Lung (tissue), 12 donors: ENCODE data around the gene ANKRD34B. TPM values are rescaled to one million over a fixed set of nuclear protein-coding genes. Genes with fewer than 3 reads are reported as not detected.

Experiments used
- ATAC-seq: fragments of 200-7000 bp; cut with Tn5 transposase; one replicate; pipeline ENCODE4 v1.9.1; 2020; ENCODE audit warnings: moderate number of reproducible peaks; ENCODE audit not compliant: insufficient read depth, low FRiP score
- DNase-seq, 3 donors: peaks; one replicate each; pipeline ENCODE4 v3.0.0-alpha.2; 2013 to 2017
- H3K27ac ChIP-seq, 2 donors: one replicate each; pipeline ENCODE4 v1.5.1; 2013; ENCODE audit warnings: mild to moderate bottlenecking in 2 of 2, moderate library complexity in 2 of 2, control low read depth in 1 of 2, inconsistent platforms in 1 of 2, low read depth in 1 of 2, low read length in 1 of 2
- H3K27me3 ChIP-seq, 3 donors: one replicate each; pipeline ENCODE4 v1.5.1; 2013; ENCODE audit warnings: low read length in 2 of 3; ENCODE audit not compliant: control insufficient read depth in 3 of 3, insufficient read depth in 3 of 3
- H3K36me3 ChIP-seq, 4 donors: one replicate each; pipeline ENCODE4 v1.5.1; 2013; ENCODE audit warnings: low read length in 4 of 4, mild to moderate bottlenecking in 1 of 4, moderate library complexity in 1 of 4; ENCODE audit not compliant: control insufficient read depth in 4 of 4, insufficient read depth in 4 of 4
- H3K4me1 ChIP-seq, 5 donors: one replicate each; pipeline ENCODE4 v1.5.1; 2013; ENCODE audit warnings: low read length in 5 of 5, mild to moderate bottlenecking in 2 of 5, moderate library complexity in 1 of 5; ENCODE audit not compliant: control insufficient read depth in 5 of 5, insufficient read depth in 5 of 5
- H3K4me3 ChIP-seq: one replicate; pipeline ENCODE4 v1.5.1; 2013; ENCODE audit warnings: mild to moderate bottlenecking, control low read depth, moderate library complexity
- H3K9ac ChIP-seq, 2 donors: one replicate each; pipeline ENCODE4 v1.5.1; 2013; ENCODE audit warnings: low read length in 2 of 2, control low read depth in 1 of 2; ENCODE audit not compliant: insufficient read depth in 1 of 2
- H3K9me3 ChIP-seq, 4 donors: one replicate each; pipeline ENCODE4 v1.5.1; 2013; ENCODE audit warnings: low read length in 3 of 4, mild to moderate bottlenecking in 1 of 4, moderate library complexity in 1 of 4; ENCODE audit not compliant: control insufficient read depth in 4 of 4, insufficient read depth in 3 of 4
- WGBS, 2 donors: extraction: QIAGEN DNeasy Blood & Tissue Kit; methylation state at CpG; one replicate each; pipeline ENCODE4 v1.1.7; 2013; 5-methylcytosine and 5-hydroxymethylcytosine counted together
- polyA plus RNA-seq, 2 donors: library from polyadenylated mRNA; stranded (reverse); fragments of 200-250 nt; gene quantifications; one replicate each; pipeline ENCODE4 v1.2.1, GENCODE V29; 2013
- total RNA-seq, 2 donors: library from RNA; depleted of rRNA in 1 of 2; stranded (reverse); fragments of >200 nt in 1 of 2; gene quantifications; one replicate each; pipeline ENCODE4 v1.2.1, GENCODE V29; 2014 to 2021
- TF ChIP-seq, protein P1 (sequence below): IDR thresholded peaks from 2 replicates; pipeline ENCODE4 v1.5.1; 2012; ENCODE audit warnings: mild to moderate bottlenecking; ENCODE audit errors: control extremely low read depth, extremely low read depth
- donor health status: control.
- donor health status: control.
- donor health status: Bipolar disorder and iron deficiency.
- donor health status: healthy.
- donor health status: DM: yes; HTN: yes; CAD: no.

The ANKRD34B gene
- total and polyA plus RNA-seq, 4 donors, result 0.13 to 0.34 TPM; not detected in 2

DNA sequence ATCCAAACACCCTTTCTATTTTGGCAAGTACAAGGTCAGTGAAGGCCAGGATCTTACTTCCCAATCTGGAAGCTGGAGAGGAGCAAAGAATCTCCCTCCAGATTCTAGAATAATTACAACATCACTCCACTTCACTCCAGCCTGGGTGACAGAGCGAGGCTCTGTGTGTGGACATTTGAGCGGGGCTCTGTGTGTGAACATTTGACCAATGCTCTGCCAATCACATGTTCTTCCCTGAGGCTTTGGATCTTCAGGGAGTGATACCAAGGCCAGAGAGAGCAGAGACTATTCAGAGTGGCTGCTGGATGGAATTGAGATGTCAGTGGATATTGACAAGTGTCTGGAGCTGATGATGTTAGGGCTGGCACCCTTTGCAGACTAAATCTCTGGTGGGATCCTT is 24.7 kb upstream of the ANKRD34B start:
- Histone ChIP-seq H3K27me3 (no peaks in the 10 kb centered on the region), H3K4me1 (peaks cover 0 to 2% (median 0%) of the 10 kb centered on the region in 5 donors), H3K9me3 (peaks cover 0 to 2% (median 0%) of the 10 kb centered on the region in 4 donors), H3K9ac (no peak overlapping the region), H3K27ac (no peak overlapping the region), H3K4me3 (no peak overlapping the region), H3K36me3 (no peaks in the 10 kb centered on the region)
- WGBS, 2 donors, result 90 to 92% methylated on average over 2 of the region's 2 CpGs
- ATAC-seq (no peak), DNase-seq (no peak)
- TF ChIP-seq, protein P1, sequence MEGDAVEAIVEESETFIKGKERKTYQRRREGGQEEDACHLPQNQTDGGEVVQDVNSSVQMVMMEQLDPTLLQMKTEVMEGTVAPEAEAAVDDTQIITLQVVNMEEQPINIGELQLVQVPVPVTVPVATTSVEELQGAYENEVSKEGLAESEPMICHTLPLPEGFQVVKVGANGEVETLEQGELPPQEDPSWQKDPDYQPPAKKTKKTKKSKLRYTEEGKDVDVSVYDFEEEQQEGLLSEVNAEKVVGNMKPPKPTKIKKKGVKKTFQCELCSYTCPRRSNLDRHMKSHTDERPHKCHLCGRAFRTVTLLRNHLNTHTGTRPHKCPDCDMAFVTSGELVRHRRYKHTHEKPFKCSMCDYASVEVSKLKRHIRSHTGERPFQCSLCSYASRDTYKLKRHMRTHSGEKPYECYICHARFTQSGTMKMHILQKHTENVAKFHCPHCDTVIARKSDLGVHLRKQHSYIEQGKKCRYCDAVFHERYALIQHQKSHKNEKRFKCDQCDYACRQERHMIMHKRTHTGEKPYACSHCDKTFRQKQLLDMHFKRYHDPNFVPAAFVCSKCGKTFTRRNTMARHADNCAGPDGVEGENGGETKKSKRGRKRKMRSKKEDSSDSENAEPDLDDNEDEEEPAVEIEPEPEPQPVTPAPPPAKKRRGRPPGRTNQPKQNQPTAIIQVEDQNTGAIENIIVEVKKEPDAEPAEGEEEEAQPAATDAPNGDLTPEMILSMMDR, result no peak

DNA sequence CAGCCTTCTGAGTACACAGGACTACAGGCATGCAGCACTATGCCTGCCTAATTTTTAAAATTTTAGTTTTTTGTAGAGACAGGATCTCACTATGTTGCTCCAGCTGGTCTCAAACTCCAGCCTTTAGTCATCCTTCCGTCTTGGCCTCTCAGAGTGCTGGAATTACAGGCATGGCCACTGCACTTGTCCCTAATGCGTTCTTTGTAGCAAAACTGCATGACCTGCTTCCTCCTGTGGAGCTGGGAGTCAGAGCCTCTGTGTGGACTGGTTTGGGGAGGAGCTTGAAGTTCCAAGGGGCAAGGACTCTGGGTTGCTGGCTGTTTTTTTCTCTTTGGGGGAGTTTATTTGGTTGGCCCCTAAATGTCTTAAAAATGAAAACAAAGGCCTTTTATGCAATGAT is 22.7 kb upstream of the ANKRD34B start:
- ATAC-seq (no peak), DNase-seq (no peak)
- Histone ChIP-seq H3K9me3 (peaks cover 0 to 2% (median 0%) of the 10 kb centered on the region in 4 donors), H3K4me1 (peaks cover 0 to 2% (median 0%) of the 10 kb centered on the region in 5 donors), H3K4me3 (no peak overlapping the region), H3K27me3 (no peaks in the 10 kb centered on the region), H3K9ac (no peak overlapping the region), H3K27ac (no peak overlapping the region), H3K36me3 (no peaks in the 10 kb centered on the region)
- TF ChIP-seq, protein P1, result no peak
- 74 to 75% methylated on average over 2 of the region's 2 CpGs for WGBS, 2 donors

DNA sequence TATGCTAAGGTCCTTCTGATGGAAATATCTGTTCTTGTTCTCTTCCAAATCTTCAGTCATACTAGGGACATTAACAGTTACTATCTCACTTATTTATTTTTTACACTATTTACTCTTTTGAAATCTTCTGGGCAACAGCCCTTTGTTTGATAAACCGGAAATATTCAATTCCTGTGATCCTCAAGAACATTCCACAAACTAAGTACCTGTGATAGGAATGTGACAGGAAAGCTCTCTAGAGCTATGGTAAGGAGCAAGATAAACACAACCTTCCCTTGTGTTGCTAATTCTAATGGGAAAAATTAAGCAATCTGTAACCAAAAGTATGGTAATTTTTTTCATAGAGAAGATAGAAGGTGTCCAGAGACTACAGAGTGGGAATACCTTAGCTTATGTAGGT is 22.0 kb upstream of the ANKRD34B start:
- WGBS, 2 donors, result 35 to 77% methylated on average over 1 of the region's 1 CpG
- Histone ChIP-seq H3K27me3 (no peaks in the 10 kb centered on the region), H3K36me3 (no peaks in the 10 kb centered on the region), H3K9ac (no peak overlapping the region), H3K4me3 (no peak overlapping the region), H3K9me3 (peaks cover 0 to 2% (median 0%) of the 10 kb centered on the region in 4 donors), H3K27ac (no peak overlapping the region), H3K4me1 (peaks cover 0 to 2% (median 0%) of the 10 kb centered on the region in 5 donors)
- ATAC-seq (peak; percentile 22), DNase-seq (no peak)
- TF ChIP-seq, protein P1, result no peak

DNA sequence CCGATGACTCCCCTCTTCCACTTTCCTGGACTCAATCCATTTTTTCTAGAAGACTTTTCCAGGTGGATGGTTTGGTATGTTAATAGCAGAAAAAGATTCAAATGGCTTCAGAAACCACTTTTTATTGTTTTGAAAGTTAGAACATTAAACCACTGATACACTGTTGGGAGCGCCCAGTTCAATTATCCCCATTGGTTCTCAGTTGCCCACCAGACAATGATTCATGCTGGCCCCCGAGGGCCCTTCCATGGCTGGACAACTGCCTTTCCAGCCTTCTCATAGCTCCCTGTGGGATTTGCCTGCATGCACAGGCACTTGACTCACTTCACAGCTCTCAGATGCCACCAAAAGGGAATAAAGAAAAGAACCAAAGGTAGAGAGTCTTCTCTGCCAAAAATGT is 21.3 kb upstream of the ANKRD34B start:
- no peak for DNase-seq
- H3K36me3 ChIP-seq, result no peaks in the 10 kb centered on the region
- ATAC-seq, result no peak
- no peak overlapping the region for H3K4me3 ChIP-seq
- peaks cover 0 to 2% (median 0%) of the 10 kb centered on the region in 5 donors for H3K4me1 ChIP-seq
- H3K9ac ChIP-seq, result no peak overlapping the region
- H3K9me3 ChIP-seq, result peaks cover 0 to 2% (median 0%) of the 10 kb centered on the region in 4 donors
- 87 to 98% methylated on average over 3 of the region's 3 CpGs for WGBS, 2 donors
- H3K27ac ChIP-seq, result no peak overlapping the region
- TF ChIP-seq, protein P1, result no peak
- no peaks in the 10 kb centered on the region for H3K27me3 ChIP-seq
